Dermis microvascular lymphatic vessel endothelial cell (primary cell): ENCODE measurements around the gene ANKRD36C. TPM values are rescaled to one million over a fixed set of nuclear protein-coding genes. Genes with fewer than 3 reads are reported as not detected.
A peak's percentile ranks its signal among the peaks of the same experiment; 100 is the strongest.
"Not testable (repeated sequence)": the region's sequence is repeated elsewhere in the genome, so short reads cannot be mapped to it uniquely, and the experiment has no call there.

Experiments
- DNase-seq, 2 donors: peaks; one replicate each; pipeline versions ENCODE4 v3.0.0 to v3.0.0-alpha.2; 2010; ENCODE audit warnings: low read depth in 2 of 2
- total RNA-seq: library from RNA; depleted of rRNA; stranded (reverse); fragments of >200 nt; gene quantifications from 2 replicates; pipeline ENCODE4 v1.2.1, GENCODE V29; 2014

The ANKRD36C gene
- 18.8 and 27.5 TPM in 2 replicates for total RNA-seq

DNA sequence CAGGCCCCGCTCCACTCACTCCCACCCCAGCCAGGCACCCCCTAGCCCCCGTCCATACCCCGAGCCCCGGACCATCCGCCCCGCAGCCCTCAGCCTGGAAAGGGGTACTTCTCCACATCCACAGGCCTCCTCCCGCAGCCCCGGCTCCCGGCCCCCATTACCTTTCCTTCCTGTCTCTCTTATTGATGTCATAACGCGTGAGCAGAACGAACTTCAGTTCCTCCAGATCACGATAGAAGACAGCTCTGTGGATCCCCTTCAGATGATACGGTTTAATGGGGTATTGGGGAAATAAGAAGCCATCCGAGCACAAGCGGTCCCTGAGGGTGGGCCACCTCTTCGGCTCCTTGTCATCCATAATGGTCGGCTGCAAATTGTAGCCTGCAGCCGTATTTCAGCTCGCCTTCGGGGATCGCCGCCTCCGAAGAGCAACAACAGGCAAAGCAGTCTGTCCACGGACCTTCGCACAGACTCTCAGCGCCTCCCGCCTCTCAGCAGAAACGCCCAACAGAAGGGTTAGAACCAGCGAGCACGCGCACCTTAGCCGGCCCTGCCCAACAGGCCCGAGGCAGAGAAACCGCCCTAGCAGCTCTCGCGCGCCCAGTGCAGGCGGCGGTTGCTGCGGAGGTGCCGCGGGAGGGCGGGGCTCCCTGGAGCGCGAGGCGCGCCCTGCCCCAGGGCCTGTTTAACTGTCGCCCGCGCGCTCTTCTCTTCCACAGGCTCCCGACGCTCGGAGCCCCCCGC lies at the start of gene ANKRD36C:
Gene ANKRD36C, minus strand, starts transcription at position 474 of the 744 bp plus-strand sequence. Its CDS starts 116 bp downstream, at position 358.
- DNase-seq, result peak in 1 of 2 donors; percentile 36

DNA sequence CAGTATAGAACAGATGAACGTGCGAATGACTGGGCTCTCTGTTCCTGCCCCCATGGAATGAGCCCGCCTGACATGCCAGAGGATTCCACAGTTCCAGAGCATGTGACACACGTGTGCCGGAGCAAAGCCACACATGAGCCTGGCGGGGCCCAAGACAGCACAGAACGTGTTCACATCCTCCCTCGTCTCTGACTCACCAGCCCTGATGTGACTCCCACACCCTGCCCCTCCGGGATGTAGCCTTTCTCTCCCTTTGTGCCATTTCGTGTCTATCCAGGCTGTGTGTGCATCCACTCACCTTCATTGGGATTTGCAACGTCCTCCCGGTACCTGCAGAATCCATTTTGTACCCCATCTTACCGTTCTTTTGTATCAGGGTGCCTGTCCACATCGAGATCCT lies 43.9 kb upstream of the ANKRD36C start:
- DNase-seq, result not testable (repeated sequence)

DNA sequence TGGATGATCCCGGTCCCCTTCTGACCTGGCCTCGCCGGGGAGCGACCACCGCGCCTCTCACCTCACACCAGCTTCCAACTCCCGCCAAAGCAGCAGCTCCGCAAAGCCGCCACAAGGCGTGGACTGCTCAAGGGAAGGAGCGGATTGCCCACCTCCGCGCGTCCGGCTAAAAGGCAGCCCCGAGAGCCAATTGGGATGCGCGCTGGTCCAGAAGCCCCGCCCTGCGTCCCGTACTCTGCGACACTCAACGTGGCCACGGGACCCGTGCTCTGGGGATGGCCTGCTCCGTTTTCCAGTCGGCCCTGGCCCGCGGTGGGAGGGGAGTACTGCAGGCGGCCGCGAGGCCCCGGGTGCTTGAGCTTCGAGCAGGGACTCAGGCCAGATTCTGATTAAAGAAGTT lies 43.2 kb upstream of the ANKRD36C start, which contains the start of gene GPAT2:
Gene GPAT2, minus strand, starts transcription at position 125 of the 400 bp plus-strand sequence. CDS start 2,557 bp downstream, outside the sequence.
- not testable (repeated sequence) for DNase-seq

DNA sequence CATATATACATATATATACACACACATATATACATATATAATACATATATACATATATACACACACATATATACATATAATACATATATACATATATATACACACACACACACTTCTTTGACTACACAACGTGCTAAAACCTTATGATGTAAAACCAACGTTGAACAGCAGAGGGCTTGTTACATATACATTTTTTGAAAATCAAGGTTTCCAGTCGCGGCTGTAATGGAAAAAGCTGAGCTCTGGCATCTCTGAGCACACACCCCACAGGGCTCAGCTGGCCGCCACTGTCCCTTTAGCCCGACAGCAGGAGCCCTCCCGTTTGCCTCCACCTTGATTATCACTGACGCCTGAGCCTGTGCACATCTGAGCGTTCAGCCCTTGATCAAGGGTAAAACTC lies 42.4 kb upstream of the ANKRD36C start:
- DNase-seq, result not testable (repeated sequence)

DNA sequence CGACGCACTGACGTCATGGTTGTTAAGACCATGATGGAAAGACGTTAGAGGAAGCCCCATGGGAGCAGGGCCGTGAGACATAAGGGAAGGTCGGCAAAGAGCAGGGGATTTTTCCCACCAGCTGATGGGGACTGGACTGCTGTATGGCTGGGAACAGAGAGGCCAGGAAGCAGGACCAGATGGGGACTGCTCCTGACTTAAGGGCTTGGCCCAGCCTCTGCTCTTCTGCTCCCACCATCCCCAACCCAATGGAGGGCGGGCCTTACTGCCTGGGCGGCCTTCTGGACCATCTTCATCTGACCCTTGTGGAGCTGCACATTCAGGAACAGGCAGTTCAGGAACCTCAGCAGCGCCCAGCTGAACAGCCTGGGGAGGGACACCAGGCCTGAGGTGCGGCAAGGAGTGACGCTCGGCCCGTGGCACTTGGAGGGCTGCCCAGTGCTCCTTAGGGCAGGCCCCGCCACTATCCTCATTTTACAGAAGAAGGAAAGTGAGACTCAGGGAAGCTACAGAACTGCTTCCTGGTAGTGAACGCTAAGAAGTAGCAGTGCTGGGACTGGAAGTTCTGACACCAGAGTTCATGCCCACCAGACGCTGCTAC lies 36.2 kb upstream of the ANKRD36C start:
- not testable (repeated sequence) for DNase-seq

DNA sequence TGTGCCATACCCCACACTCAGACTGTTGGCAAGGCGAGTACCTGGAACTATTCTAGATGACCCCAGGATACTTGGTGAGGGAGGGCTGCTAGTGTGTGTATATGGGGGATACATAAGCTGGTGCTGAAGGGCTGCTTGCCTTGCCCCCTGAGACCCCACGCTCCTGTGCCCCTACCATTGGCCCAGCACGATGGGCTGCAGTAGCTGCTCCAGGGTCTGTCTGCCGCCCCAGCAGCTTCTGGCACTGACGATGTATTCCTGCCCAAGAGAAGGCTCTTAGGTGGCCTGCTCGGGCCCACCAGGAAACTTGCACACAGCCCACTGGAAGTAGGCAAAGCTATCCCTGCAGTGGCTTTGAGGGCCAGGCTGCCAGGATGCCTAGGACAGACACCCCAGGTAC lies 34.1 kb upstream of the ANKRD36C start:
- DNase-seq, result not testable (repeated sequence)

DNA sequence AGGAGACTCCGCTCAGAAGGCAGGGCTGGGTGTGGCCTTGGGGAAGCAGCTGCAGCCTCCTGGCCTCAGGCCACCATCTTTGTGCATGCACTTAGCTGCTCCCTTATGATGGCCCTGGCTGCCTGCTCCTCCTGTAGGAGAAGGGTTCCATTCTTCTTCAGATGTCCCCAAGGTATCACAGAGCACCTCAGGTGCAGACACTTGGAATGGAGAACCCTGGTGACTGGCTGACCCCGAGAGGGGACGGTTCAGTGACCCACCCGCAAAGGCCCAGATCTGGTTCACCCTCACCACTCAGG lies 33.5 kb upstream of the ANKRD36C start:
- DNase-seq, result no peak

DNA sequence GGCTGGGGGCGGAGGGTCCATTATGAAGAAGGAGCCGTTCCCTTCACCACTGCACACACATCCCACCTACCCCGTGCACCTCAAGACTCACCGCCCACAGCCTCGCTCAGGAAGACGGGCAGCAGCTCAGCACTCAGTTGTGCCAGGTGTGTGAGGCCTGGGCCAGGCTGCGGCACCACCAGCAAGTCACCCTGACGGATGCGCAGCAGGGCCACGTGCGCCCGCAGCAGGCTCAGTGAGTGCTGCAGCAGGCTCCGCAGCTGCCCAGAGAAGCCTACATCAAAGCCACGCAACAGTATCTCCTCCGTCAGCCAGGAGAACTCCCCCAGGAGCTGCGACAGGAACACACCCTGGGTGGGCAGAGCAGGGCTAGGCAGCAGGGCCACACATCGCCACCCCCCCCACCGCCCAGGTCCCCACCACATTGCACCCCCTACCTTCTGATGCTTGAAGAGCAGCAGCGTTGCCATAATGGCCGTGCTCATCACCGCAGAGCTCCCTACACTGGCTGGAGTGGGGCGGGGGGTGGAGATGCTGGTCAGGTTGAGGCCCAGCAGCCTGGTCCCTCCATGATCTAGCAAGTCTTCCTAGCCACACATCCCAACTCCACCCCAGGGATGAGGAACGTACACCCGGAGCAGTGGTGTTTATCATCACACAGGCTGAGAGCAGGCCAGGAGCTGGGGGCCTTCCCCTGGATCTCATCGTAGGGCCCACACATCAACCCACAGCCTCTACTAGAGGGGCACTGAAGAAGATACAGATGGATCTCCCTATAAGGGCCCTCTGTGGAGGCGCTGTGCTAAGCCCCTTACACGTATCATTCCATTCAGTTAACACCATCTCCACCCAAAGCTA lies 32.9 kb upstream of the ANKRD36C start:
- DNase-seq, result no peak

DNA sequence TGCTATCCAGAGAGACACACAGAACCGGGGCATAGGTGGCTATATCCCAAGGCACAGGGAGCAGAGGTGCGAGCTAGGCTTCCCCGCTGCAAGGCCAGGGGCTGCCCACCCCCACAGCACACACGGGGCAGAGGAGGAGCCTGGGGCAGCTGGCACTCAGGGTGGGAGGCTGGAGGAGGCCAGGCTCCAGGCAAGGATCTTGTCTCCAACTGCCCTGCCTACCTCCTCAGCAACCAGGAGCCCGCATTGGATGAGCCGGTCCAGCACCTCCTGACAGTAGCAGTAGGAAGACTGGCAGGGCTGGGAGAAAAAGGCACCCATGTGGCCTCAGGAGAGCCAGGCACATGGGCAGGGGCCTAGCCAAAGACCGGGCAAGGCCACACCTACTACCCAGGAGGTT lies 32.1 kb upstream of the ANKRD36C start:
- DNase-seq, result not testable (repeated sequence)

DNA sequence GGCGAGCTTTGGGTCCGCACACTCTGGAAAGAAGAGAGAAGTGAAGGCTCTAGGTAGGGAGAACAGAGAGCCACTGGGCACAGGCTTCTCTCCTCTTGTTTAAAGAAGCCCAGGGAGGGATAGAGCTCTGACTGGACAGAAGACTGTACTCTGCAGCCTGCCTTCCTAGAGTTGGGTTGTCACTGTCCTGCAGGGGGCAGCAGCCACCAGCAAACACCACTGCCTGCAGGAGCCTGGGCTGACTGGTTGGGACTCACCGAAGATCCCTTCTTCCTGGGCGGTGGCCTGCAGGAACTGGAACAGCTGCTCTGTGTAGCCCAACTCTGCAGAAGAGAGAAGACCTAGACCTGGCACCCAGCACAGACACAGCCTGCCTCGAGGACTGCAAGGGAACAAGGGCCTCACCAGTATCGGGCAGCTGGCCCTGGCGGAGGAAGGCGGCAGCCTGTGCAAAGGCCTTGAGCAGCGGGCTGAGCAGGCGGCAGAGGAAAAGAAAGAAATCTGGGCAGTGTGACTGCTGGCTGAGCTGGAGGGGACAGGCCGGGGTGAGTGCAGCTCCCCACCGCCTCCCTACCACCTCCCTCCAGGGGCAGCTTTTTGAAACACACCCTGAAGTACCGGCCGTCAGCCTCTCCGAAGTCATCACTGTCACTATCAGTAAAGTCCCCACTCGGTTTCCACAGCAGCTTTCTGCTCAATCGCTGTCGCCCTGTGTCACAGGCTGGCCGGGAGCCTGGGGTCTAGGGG lies 31.2 kb upstream of the ANKRD36C start:
- peak; percentile 43 to 67 for DNase-seq

DNA sequence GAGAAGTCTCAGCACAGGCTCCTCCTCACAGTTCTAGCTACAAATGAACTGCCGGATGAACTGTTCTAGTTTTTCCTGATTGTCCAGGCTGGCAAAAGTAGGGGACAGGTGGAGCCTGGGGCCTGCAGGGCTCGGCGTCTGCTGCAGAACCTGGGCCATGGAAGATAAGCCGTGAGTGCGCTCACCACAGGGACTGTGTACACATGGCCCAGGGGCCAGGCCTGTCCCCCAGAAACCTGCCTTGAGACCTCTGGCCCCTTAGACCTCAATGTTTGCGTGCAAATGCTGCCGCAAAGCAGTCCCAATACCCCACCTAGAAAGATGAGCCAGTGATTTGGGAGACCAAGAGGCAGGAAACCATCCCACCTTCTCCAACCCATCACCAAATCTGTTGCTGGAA lies 30.5 kb upstream of the ANKRD36C start:
- not testable (repeated sequence) for DNase-seq

DNA sequence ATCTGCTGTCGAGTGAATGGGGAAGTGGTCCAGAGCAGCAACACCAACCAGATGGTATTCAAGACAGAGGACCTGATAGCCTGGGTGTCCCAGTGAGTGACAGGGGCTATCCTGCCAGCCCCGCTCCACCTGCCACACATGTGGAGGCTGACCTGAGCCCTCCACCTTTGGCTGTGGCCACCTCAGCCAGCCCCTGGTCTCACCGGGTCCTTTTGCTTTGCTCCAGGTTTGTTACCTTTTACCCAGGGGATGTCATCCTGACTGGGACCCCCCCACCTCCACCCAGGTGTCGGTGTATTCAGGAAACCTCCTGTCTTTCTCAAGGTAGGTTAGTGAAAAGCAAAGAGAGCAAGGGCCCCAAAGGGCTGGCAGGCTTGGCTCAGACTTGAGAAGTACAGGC lies 29.5 kb upstream of the ANKRD36C start:
- not testable (repeated sequence) for DNase-seq

DNA sequence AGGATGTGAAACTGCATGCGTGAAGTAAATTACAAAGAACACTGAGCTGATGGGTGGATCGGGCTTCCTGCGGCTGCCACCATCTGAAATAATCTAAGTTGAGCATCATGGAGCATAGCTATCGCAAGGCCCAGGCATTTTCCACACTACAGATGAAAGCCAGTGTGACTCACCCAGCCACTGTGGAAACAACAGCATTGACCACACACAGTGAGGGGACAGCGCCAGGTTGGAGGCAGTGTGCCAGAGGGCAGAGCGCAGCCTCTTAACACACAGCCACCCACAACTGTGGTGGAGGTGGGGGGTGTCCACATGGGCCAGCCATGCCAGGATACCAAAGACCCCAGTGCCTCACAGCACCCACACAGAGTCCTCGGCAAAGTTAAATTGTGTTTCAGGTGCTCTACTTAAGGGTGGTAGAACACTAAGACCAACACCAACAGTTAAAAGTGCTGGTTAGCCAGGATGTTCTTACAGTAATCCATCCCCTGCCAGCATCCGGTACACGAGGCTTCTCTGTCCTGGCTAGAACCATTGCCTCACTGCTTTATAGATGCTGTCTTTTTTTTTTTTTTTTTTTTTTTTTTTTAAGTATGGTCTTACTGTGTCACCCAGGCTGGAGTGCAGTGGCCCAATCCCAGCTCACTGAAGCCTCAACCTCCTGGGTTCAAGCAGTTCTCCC lies 28.4 kb upstream of the ANKRD36C start:
- DNase-seq, result peak; percentile 5 to 67

DNA sequence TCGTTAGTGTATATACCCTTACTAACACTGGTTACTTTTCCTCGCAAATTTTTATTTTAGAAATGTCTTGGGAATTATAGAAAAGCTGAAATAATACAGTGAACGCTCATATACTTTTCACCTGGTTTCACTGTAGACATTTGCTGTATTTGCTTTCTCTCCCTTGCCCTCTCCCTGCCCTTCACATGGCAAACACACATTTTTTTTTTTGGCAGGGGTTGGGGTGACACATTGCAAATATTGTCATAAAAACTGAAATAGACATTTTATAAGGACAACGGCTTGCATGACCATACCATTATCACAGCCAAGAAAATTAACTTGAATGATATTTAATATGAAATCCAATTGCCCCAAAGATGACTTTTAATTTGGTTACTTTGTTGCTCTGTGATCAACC lies 24.7 kb upstream of the ANKRD36C start:
- DNase-seq, result not testable (repeated sequence)

DNA sequence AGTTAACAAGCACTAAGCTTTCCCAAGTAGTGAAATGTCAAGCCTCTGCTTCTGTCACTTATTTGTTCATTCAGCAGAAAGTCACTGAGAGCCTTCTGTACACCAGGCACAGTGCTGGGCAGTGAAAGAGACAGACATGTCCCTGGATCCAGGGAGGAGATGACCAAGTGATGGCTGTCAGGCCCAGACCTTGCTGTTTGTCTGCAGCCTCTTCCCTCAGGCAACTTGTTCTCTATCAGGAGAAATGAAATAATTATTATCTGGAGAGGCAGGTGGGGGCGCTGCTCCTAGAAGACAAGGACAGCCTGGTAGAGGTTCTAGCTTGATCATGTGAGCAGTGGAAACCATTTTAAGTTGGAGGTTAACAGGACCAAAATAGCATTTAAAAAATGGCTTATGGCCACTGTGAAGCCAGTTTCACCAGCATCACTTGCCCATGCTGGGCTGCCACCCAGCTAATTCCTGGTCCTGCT lies 21.2 kb upstream of the ANKRD36C start:
- DNase-seq, result not testable (repeated sequence)

DNA sequence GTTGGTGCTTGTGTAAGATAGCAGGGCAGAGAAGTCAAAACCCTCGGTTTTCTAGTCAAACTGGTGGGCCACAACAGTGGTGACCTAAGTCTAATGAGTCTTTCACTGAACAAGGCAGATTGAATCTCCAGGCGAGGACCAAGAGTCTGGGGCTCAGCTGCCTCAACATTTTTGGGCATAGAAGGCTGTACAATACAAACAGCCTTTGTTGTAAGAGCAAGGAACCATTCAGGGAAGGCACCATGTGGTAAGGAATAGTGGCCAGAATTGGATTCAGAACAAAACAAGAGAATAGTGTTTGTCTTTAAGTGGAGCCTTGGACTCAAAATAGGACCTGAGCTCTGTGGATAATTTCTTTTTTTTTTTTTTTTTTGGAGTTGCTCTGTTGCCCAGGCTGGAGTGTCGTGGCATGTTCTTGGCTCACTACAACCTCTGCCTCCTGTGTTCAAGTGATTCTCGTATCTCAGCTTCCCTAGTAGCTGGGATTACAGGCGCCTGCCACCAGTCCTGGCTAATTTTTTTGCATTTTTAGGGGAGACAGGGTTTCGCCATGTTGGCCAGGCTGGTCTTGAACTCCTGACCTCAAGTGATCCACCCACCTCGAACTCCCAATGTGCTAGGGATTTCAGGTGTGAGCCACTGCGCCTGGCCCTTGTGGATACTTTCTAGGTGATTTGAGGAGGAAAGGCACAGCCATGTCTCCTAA lies 20.6 kb upstream of the ANKRD36C start:
- not testable (repeated sequence) for DNase-seq

DNA sequence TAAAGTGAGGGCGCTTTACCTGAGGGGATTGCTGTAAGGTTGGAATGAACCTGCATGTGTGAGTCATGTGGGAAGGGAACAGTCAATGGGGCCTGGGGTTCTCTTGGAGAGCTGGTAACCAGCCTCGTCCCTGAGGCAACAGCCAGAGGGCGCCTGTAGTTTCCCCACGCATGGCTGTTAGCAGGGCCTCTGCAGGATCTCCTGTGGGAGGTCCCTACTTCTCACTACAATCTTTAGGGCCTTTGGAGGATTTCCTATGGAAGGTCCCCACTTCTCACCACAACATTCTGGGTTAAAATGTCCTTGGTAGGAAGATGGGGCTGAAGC lies 19.5 kb upstream of the ANKRD36C start:
- DNase-seq, result peak in 1 of 2 donors; percentile 20

DNA sequence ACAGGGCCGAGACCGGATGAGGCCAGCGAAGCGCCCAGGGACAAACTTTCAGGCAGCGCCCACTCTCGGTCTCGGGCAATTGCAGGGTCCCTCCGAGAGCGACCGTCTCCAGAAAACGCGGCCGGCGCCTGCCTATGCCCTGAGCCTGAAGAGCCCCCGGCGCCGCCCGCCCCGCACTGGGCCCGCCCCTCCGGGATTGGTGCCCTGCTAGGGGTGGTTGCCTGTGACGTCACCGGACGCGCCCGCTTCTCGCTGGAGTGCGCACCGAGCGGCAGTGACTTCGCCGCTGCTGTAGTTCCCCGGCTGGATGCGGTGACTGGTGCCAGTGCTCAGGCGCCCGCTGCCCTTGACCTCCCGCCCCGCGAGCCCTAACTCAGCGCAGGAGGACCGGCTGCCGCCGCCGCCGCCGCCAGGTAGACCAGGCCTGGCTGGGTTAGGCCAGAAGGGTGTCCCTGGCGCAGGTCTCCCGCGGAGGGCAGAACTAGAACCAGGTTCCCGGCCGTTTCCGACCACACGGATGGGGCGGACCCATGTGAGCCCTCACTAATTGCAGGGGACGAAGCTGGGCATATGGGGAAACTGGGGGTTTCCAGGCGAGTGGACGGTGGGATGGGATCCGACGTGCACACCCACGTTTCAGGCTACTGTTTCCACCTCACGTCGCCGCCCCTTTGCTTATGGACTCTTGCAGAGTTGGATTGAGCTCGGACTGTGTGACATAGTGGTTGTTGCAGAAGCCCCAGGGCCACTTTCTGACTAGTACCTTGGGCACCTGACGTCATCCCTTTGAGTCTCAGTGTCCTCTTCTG lies 18.9 kb upstream of the ANKRD36C start:
- DNase-seq, result peak; percentile 52 to 88

DNA sequence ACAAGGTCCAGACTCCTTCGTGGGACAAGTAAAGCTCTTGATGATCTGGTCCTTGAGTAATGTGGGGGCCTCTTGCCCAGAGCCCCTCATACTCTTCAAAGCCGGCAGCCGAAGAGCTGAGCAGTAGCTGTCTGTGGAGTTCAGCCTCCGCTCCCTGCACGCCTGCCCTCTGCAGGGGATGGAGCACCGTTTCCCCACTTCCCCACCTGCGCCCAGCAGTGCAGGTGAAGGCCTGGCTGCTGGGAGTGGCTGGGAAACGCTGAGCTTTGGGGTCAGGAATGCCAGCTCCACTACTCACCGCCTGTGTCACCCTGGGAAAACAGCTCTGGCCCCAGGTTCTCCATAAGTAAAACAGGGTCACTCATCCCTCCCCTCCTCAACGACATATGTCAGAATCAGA lies 18.2 kb upstream of the ANKRD36C start:
- DNase-seq, result not testable (repeated sequence)
